GM12801 (cell line): ENCODE measurements around the gene NTN1.

ENCODE experiments used
- TF ChIP-seq, protein P1 (sequence below): IDR thresholded peaks from one replicate; pipeline ENCODE4 v1.5.1; 2011; ENCODE audit warnings: control low read depth; ENCODE audit not compliant: insufficient read length; ENCODE audit errors: extremely low read depth

The NTN1 gene

DNA sequence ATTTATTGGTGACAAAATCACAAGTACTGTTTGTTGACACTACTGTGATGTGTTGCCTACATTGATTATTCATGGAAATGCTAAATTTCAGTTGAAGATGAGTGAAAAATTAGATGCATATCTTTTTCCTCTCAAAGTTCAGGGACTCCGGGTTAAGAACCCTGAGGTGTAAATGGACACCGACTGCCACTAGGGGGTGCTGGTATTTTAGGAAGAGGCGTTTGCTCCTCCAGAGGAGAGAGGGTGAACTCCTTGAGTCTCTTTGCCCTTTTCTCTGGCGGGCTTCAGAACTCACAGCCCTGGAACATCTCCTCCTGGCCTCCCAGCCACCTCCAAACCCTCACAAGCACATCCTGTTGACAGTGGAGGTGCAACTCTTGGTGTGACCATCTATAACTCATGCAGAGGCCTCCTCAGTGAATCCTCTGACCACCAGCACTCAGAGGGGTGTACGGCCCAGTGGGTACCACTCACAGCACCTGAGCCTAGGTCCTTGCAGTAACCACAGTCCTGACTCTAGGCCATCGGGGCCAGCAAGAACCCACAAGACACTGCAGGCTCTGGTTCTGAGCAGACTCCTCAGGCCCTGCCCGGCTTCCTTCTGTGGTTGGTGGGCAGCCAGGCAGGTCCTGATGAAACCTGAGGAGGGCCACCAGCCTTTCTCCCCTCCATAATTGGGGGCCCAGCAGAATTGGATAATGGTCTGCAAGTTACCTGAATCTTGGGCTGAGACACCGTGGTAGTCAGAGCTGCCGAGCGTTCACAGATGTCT is 29.6 kb upstream of the NTN1 start:
- TF ChIP-seq, protein P1, sequence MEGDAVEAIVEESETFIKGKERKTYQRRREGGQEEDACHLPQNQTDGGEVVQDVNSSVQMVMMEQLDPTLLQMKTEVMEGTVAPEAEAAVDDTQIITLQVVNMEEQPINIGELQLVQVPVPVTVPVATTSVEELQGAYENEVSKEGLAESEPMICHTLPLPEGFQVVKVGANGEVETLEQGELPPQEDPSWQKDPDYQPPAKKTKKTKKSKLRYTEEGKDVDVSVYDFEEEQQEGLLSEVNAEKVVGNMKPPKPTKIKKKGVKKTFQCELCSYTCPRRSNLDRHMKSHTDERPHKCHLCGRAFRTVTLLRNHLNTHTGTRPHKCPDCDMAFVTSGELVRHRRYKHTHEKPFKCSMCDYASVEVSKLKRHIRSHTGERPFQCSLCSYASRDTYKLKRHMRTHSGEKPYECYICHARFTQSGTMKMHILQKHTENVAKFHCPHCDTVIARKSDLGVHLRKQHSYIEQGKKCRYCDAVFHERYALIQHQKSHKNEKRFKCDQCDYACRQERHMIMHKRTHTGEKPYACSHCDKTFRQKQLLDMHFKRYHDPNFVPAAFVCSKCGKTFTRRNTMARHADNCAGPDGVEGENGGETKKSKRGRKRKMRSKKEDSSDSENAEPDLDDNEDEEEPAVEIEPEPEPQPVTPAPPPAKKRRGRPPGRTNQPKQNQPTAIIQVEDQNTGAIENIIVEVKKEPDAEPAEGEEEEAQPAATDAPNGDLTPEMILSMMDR = no peak

GRCh38 chr17:8994319-8994718 is 27.0 kb upstream of the NTN1 start:
- TF ChIP-seq, protein P1 = peak; percentile 79

- TF ChIP-seq, protein P1 = no peak
These were observed 25.6 kb upstream of the NTN1 start for GRCh38 chr17:8995711-8996110.

GRCh38 chr17:8997994-8998628 is 23.2 kb upstream of the NTN1 start:
- TF ChIP-seq, protein P1 = peak; percentile 94

DNA sequence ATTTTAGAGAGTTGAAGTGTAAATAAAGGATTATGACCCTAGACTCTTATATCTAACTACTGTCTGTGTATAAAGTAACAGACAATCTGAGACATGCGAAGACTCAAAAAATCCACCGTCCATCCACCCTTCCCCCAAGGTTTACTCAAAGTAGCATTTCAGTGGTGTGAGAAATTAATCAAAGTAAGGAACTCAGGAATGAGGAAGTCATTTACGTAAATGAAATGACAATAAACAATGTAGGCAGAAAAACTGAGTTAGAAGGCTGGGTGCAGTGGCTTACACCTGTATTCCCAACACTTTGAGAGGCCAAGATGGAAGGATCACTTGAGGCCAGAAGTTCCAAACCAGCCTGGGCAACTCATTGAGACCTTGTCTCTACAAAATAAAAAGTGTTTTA is 19.8 kb upstream of the NTN1 start:
- TF ChIP-seq, protein P1 = no peak

- TF ChIP-seq, protein P1 = no peak
These were observed 19.1 kb upstream of the NTN1 start for GRCh38 chr17:9002227-9002605.

GRCh38 chr17:9002606-9003354 is 18.5 kb upstream of the NTN1 start:
- TF ChIP-seq, protein P1 = no peak
